Tibial nerve (tissue), 3 donors: Measurements from ENCODE around the gene GPR4.

ENCODE experiments used
- CTCF ChIP-seq, 5 experiments: fragments of 200-600 bp in 3 of 5; fragments of 450-650 bp in 2 of 5; sonication (generic) in 3 of 5; IDR thresholded peaks; one replicate each; pipeline ENCODE4 v1.5.1; 2016 to 2019; ENCODE audit warnings: antibody characterized with exemption in 5 of 5, mild to moderate bottlenecking in 3 of 5, moderate library complexity in 2 of 5
- POLR2A ChIP-seq, 2 donors: fragments of 450-650 bp; IDR thresholded peaks; one replicate each; pipeline ENCODE4 v1.6.1; 2017; ENCODE audit warnings: antibody characterized with exemption in 2 of 2, mild to moderate bottlenecking in 2 of 2, moderate library complexity in 2 of 2

- TF ChIP-seq CTCF (IDR thresholded peaks at IDR 0.05) (no peak), POLR2A (IDR thresholded peaks at IDR 0.05) (no peak)
Observed at GRCh38 chr19:45645068-45645630, 43.1 kb upstream of the GPR4 start.
